Fibroblast of mammary gland (primary cell): Measurements from ENCODE around the gene C19orf85.
A peak's percentile ranks its signal among the peaks of the same experiment; 100 is the strongest.

ENCODE experiments used
- DNase-seq: peaks from one replicate; pipeline ENCODE4 v3.0.0-alpha.2; 2010; ENCODE audit warnings: low read depth
- H3K4me3 ChIP-seq: 2 replicates; pipeline ENCODE4 v1.5.1; 2011; ENCODE audit warnings: low read depth, mild to moderate bottlenecking, low read length, moderate library complexity; ENCODE audit not compliant: control insufficient read depth
- CTCF ChIP-seq: conservative IDR thresholded peaks from 2 replicates; pipeline ENCODE4 v1.5.1; 2011; ENCODE audit warnings: low read depth, low read length, inconsistent platforms; ENCODE audit not compliant: control insufficient read depth, insufficient read depth

The C19orf85 gene

DNA sequence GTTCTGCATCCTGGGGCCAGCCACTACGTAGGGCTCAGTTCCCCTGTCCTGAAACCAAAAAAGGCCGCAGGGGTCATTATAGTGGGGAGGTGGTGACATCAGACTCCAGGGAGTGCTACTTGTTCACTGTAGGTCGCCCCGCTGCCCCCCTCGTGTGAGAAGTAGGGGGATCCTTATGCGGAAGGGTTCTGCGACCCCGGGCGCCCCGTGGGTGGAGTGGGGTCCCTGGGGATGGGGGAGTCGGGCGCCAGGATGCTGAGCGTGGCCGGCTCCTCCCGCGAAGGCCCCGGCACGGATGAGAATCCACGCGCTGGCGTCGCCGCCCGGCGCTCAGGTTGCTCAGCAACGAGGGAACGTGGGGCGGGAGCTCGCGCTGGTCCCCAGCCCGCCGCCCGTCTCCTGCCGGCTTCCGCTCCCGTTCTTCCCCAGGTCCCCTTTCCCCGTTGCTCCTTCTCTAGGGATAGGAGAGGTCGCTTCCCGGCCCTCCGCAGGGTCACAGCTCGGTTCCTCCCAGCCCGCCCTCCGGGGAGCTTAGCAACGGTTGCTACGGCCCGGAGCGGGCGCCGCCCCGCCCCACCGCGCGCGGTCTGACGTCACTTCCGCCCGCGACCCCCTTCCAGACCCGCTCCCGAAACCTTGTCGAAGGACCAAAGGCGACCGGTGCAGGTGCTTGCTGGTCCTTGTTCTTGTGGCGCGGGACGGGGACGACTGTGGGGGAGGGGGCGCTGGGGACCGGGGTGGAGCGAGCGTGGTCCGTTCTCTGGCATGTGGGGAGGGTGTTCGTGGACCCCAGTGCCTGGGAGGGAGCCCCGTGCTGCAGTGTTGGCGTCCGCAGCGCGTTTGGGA is 20.3 kb upstream of the C19orf85 start, which contains the start of gene NAT14:
NAT14 (plus strand) TSS at position 596 of the 846 bp plus-strand sequence. CDS start 521 bp downstream, outside the sequence.
- peak within 1 kb of the TSS; percentile 60 for H3K4me3 ChIP-seq
- TF ChIP-seq CTCF = no peak
- no peak for DNase-seq

- DNase-seq = no peak
- no peak for TF ChIP-seq CTCF
- H3K4me3 ChIP-seq = peak overlapping the region; percentile 60
These were observed 19.4 kb upstream of the C19orf85 start for GRCh38 chr19:55483706-55484592.

GRCh38 chr19:55482967-55483705 is 18.6 kb upstream of the C19orf85 start:
- DNase-seq = no peak

DNA sequence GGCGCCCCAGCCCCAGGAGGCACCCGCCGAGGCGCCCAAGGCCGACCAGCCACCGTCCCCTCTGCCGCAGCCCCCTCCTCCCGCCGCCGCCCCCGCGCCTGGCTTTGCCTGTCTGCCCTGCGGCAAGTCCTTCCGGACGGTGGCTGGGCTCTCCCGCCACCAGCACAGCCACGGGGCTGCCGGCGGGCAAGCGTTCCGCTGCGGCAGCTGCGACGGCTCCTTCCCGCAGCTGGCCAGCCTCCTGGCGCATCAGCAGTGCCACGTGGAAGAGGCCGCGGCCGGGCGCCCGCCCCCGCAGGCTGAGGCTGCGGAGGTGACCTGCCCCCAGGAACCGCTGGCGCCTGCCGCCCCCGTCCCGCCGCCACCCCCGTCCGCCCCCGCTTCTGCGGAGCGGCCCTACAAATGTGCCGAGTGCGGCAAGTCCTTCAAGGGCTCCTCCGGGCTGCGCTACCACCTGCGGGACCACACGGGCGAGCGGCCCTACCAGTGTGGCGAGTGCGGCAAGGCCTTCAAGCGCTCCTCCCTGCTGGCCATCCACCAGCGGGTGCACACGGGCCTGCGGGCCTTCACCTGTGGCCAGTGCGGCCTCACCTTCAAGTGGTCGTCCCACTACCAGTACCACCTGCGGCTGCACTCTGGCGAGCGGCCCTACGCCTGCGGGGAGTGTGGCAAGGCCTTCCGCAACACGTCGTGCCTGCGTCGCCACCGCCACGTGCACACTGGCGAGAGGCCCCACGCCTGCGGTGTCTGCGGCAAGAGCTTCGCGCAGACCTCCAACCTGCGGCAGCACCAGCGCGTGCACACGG is 17.8 kb upstream of the C19orf85 start:
- no peak for DNase-seq
- no peak overlapping the region for H3K4me3 ChIP-seq
- no peak for TF ChIP-seq CTCF

More at GRCh38 chr19:55482967-55483705, 18.6 kb upstream of the C19orf85 start:
- no peak for TF ChIP-seq CTCF
- H3K4me3 ChIP-seq = no peak overlapping the region

DNA sequence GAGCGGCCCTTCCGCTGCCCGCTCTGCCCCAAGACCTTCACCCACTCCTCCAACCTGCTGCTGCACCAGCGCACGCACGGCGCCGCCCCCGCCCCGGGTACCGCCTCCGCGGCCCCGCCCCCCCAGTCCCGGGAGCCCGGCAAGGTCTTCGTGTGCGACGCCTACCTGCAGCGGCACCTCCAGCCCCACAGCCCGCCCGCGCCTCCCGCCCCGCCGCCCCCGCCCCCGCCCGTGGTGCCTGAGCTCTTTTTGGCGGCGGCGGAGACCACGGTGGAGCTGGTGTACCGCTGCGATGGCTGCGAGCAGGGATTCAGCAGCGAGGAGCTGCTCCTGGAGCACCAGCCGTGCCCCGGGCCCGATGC is 17.2 kb upstream of the C19orf85 start:
- TF ChIP-seq CTCF = no peak
- no peak overlapping the region for H3K4me3 ChIP-seq
- DNase-seq = no peak
